HG03060 (cell line): Measurements from ENCODE around the gene PRDM11.

Source experiments
- ATAC-seq: cut with Tn5 transposase; IDR thresholded peaks from one replicate; pipeline ENCODE4 v1.9.1; 2021; ENCODE audit warnings: low read depth, moderate number of reproducible peaks; ENCODE audit not compliant: unreplicated experiment

The PRDM11 gene

GRCh38 chr11:45171550-45171949 lies 25.1 kb downstream of the PRDM11 start:
- no peak for ATAC-seq

- no peak for ATAC-seq
Measured at GRCh38 chr11:45173064-45173463, 26.6 kb downstream of the PRDM11 start.

GRCh38 chr11:45174168-45174835 lies 27.9 kb downstream of the PRDM11 start:
- no peak for ATAC-seq

GRCh38 chr11:45174963-45175362 lies 28.5 kb downstream of the PRDM11 start:
- no peak for ATAC-seq

- ATAC-seq: no peak
Measured at GRCh38 chr11:45176996-45177395, 30.6 kb downstream of the PRDM11 start.

- no peak for ATAC-seq
Measured at GRCh38 chr11:45178223-45178622, 31.8 kb downstream of the PRDM11 start.

- no peak for ATAC-seq
Measured at GRCh38 chr11:45178890-45179671, 32.6 kb downstream of the PRDM11 start.

- no peak for ATAC-seq
Measured at GRCh38 chr11:45179686-45180178, 33.3 kb downstream of the PRDM11 start.

- no peak for ATAC-seq
Measured at GRCh38 chr11:45180179-45180847, 33.9 kb downstream of the PRDM11 start.

- ATAC-seq: no peak
Measured at GRCh38 chr11:45180848-45181192, 34.4 kb downstream of the PRDM11 start.

- no peak for ATAC-seq
Measured at GRCh38 chr11:45181193-45181888, 34.9 kb downstream of the PRDM11 start.

GRCh38 chr11:45181889-45182550 lies 35.6 kb downstream of the PRDM11 start:
- ATAC-seq: no peak

- no peak for ATAC-seq
Measured at GRCh38 chr11:45182902-45183301, 36.5 kb downstream of the PRDM11 start.

GRCh38 chr11:45184640-45185039 lies 38.2 kb downstream of the PRDM11 start:
- no peak for ATAC-seq

GRCh38 chr11:45185228-45185729 lies 38.8 kb downstream of the PRDM11 start:
- ATAC-seq: no peak

GRCh38 chr11:45187375-45187774 lies 40.9 kb downstream of the PRDM11 start:
- ATAC-seq: no peak

- ATAC-seq: no peak
Measured at GRCh38 chr11:45188127-45188526, 41.7 kb downstream of the PRDM11 start.

GRCh38 chr11:45189230-45189629 lies 42.8 kb downstream of the PRDM11 start:
- no peak for ATAC-seq

- ATAC-seq: no peak
Measured at GRCh38 chr11:45193695-45194094, 47.3 kb downstream of the PRDM11 start.

- no peak for ATAC-seq
Measured at GRCh38 chr11:45204761-45205160, 58.3 kb downstream of the PRDM11 start.
